OCI-LY7 (cell line): Measurements from ENCODE around the gene RRP7A. TPM values are rescaled to one million over a fixed set of nuclear protein-coding genes. Genes with fewer than 3 reads are reported as not detected.
"Not testable (repeated sequence)": the region's sequence is repeated elsewhere in the genome, so short reads cannot be mapped to it uniquely, and the experiment has no call there.

Experiments used
- BruUV-seq: library from RNA; stranded (reverse); fragments of 400-500 nt; replicated peaks from 2 replicates; lab custom pipeline; 2021; lab: Mats Ljungman, UMichigan
- CTCF ChIA-PET: fragments of 300-600 bp; sonication (Branson Sonifier 250); formaldehyde crosslinking; loops from one replicate; lab custom pipeline; 2022; ENCODE audit warnings: antibody characterized with exemption; ENCODE audit not compliant: unreplicated experiment; lab: Charles Lee
- POLR2A ChIA-PET: fragments of 300-600 bp; sonication (Branson Sonifier 250); formaldehyde crosslinking; loops from one replicate; lab custom pipeline; 2022; ENCODE audit warnings: antibody characterized with exemption; lab: Charles Lee
- DNase-seq: peaks from one replicate; pipeline ENCODE4 v3.0.0-alpha.2; 2015; ENCODE audit warnings: low spot score
- H2AFZ ChIP-seq: fragments of 200-600 bp; sonication (generic), shearing (Covaris generic); 2 replicates; pipeline ENCODE4 v1.6.1; 2014; ENCODE audit warnings: mild to moderate bottlenecking, antibody characterized with exemption, low read length, moderate library complexity
- H3K27ac ChIP-seq: fragments of 200-600 bp; sonication (generic); 2 replicates; pipeline ENCODE4 v1.5.1; 2014; ENCODE audit warnings: mixed run types, low read depth, mild to moderate bottlenecking, moderate library complexity, low read length, inconsistent platforms; ENCODE audit not compliant: poor library complexity, severe bottlenecking
- H3K36me3 ChIP-seq: fragments of 200-600 bp; sonication (generic); 2 replicates; pipeline ENCODE4 v1.6.1; 2014; ENCODE audit warnings: mild to moderate bottlenecking, antibody characterized with exemption, low read length, moderate library complexity, mixed read lengths; ENCODE audit not compliant: insufficient read depth
- H3K4me1 ChIP-seq: fragments of 200-600 bp; sonication (generic); 2 replicates; pipeline ENCODE4 v1.5.1; 2014; ENCODE audit warnings: mild to moderate bottlenecking, low read length; ENCODE audit not compliant: insufficient read depth, poor library complexity, severe bottlenecking
- H3K4me2 ChIP-seq: fragments of 200-600 bp; sonication (generic); 2 replicates; pipeline ENCODE4 v1.6.1; 2014; ENCODE audit warnings: mild to moderate bottlenecking, low read length
- H3K4me3 ChIP-seq: fragments of 200-600 bp; sonication (generic); 2 replicates; pipeline ENCODE4 v1.5.1; 2014; ENCODE audit warnings: mild to moderate bottlenecking, low read depth, low read length; ENCODE audit not compliant: poor library complexity, severe bottlenecking
- H3K79me2 ChIP-seq: fragments of 200-600 bp; sonication (generic); 2 replicates; pipeline ENCODE4 v1.6.1; 2016; ENCODE audit warnings: low read depth, mild to moderate bottlenecking, low read length, moderate library complexity, mixed read lengths; ENCODE audit not compliant: insufficient read depth
- H3K9me2 ChIP-seq: fragments of 200-600 bp; sonication (generic); 2 replicates; pipeline ENCODE4 v1.6.1; 2016; ENCODE audit warnings: mild to moderate bottlenecking, low read length, mixed read lengths; ENCODE audit not compliant: insufficient read depth
- H3K9me3 ChIP-seq: fragments of 200-600 bp; sonication (generic); 2 replicates; pipeline ENCODE4 v1.6.1; 2014; ENCODE audit warnings: mild to moderate bottlenecking, mixed run types, low read length, mixed read lengths
- H4K20me1 ChIP-seq: fragments of 200-600 bp; sonication (generic); 2 replicates; pipeline ENCODE4 v1.6.1; 2014; ENCODE audit warnings: mild to moderate bottlenecking, antibody characterized with exemption, low read length, moderate library complexity, mixed read lengths; ENCODE audit not compliant: insufficient read depth
- CTCF ChIP-seq: fragments of 200-600 bp; sonication (generic); conservative IDR thresholded peaks from 2 replicates; pipeline ENCODE4 v1.5.1; 2014; ENCODE audit warnings: mild to moderate bottlenecking, antibody characterized with exemption, low read length, moderate library complexity, mixed read lengths
- EZH2phosphoT487 ChIP-seq: fragments of 200-600 bp; sonication (generic); IDR thresholded peaks from 2 replicates; pipeline ENCODE4 v1.6.1; 2018; ENCODE audit warnings: low read depth, borderline replicate concordance, mild to moderate bottlenecking, mixed run types, antibody characterized with exemption, low read length, moderate library complexity, mixed read lengths
- intact Hi-C: fragments of 100-400 bp; cut with micrococcal nuclease; formaldehyde crosslinking; loops from one replicate; pipeline ENCODE4 v1.10.0; 2022; ENCODE audit not compliant: unreplicated experiment
- total RNA-seq, 2 experiments: library from RNA; depleted of rRNA in 1 of 2; stranded (reverse); fragments of >200 nt in 1 of 2; shearing (Covaris generic) in 1 of 2; gene quantifications; 2 replicates each; pipeline ENCODE4 v1.2.3, GENCODE V29; 2014 to 2022

RRP7A gene
- total RNA-seq, 2 experiments from 2014 or later: 125 to 172 TPM

- H3K27ac ChIP-seq: no peak overlapping the region
- peaks cover 8% of the 10 kb centered on the region for H3K4me1 ChIP-seq
- no peak for TF ChIP-seq CTCF
- TF ChIP-seq EZH2phosphoT487: no peak
- ChIA-PET CTCF (no interaction called here), POLR2A (no interaction called here)
- no peak overlapping the region for H3K4me2 ChIP-seq
- no peaks in the 10 kb centered on the region for H4K20me1 ChIP-seq
- no peak overlapping the region for H2AFZ ChIP-seq
- no peaks in the 10 kb centered on the region for H3K9me2 ChIP-seq
- no peaks in the 10 kb centered on the region for H3K36me3 ChIP-seq
- DNase-seq: no peak
- intact Hi-C loops: no loop called here
- H3K4me3 ChIP-seq: no peak overlapping the region
- H3K9me3 ChIP-seq: no peaks in the 10 kb centered on the region
- no TSS peak for BruUV-seq
- H3K79me2 ChIP-seq: no peaks in the 10 kb centered on the region
Observed at GRCh38 chr22:42490243-42490832, 29.3 kb downstream of the RRP7A start.

GRCh38 chr22:42489000-42489399 is 30.6 kb downstream of the RRP7A start:
- POLR2A ChIA-PET: no interaction called here
- TF ChIP-seq CTCF: no peak
- no peak for TF ChIP-seq EZH2phosphoT487

GRCh38 chr22:42484506-42484905 is 35.1 kb downstream of the RRP7A start:
- H3K4me2 ChIP-seq: no peak overlapping the region
- intact Hi-C loops: no loop called here
- H3K4me3 ChIP-seq: no peak overlapping the region
- TF ChIP-seq CTCF (no peak), EZH2phosphoT487 (no peak)
- no peaks in the 10 kb centered on the region for H3K9me2 ChIP-seq
- H3K36me3 ChIP-seq: no peaks in the 10 kb centered on the region
- peaks cover 3% of the 10 kb centered on the region for H3K4me1 ChIP-seq
- no peak for DNase-seq
- no peaks in the 10 kb centered on the region for H3K79me2 ChIP-seq
- no peak overlapping the region for H3K27ac ChIP-seq
- ChIA-PET CTCF (no interaction called here), POLR2A (interaction anchor here (0.7 kb wide), 1 partner anchor 10 kb away, joined by 3 read pairs; no protein-coding TSS in a partner anchor)
- no peak overlapping the region for H2AFZ ChIP-seq
- no peaks in the 10 kb centered on the region for H3K9me3 ChIP-seq
- H4K20me1 ChIP-seq: no peaks in the 10 kb centered on the region
- no TSS peak for BruUV-seq

More at GRCh38 chr22:42489000-42489399, 30.6 kb downstream of the RRP7A start:
- Histone ChIP-seq H3K36me3 (no peaks in the 10 kb centered on the region), H3K4me3 (no peak overlapping the region), H3K4me1 (no peaks in the 10 kb centered on the region), H2AFZ (no peak overlapping the region), H3K9me3 (no peaks in the 10 kb centered on the region), H4K20me1 (no peaks in the 10 kb centered on the region), H3K27ac (no peak overlapping the region), H3K9me2 (no peaks in the 10 kb centered on the region), H3K4me2 (no peak overlapping the region), H3K79me2 (no peaks in the 10 kb centered on the region)
- intact Hi-C loops: no loop called here
- BruUV-seq: no TSS peak
- no peak for DNase-seq
- CTCF ChIA-PET: no interaction called here

GRCh38 chr22:42483610-42484223 is 35.9 kb downstream of the RRP7A start:
- H3K4me2 ChIP-seq, H3K36me3 ChIP-seq, H3K4me3 ChIP-seq, intact Hi-C loops, H2AFZ ChIP-seq, DNase-seq, POLR2A ChIA-PET, H4K20me1 ChIP-seq, H3K9me3 ChIP-seq, H3K9me2 ChIP-seq, H3K27ac ChIP-seq, CTCF ChIA-PET, H3K79me2 ChIP-seq, BruUV-seq: not testable (repeated sequence)
- H3K4me1 ChIP-seq: peaks cover 11% of the 10 kb centered on the region
